ENCODE measurements around the gene GYPA. TPM values are rescaled to one million over a fixed set of nuclear protein-coding genes. Genes with fewer than 3 reads are reported as not detected.
"Not testable (repeated sequence)": the region's sequence is repeated elsewhere in the genome, so short reads cannot be mapped to it uniquely, and the experiment has no call there.

GYPA gene
- not detected for total RNA-seq

DNA sequence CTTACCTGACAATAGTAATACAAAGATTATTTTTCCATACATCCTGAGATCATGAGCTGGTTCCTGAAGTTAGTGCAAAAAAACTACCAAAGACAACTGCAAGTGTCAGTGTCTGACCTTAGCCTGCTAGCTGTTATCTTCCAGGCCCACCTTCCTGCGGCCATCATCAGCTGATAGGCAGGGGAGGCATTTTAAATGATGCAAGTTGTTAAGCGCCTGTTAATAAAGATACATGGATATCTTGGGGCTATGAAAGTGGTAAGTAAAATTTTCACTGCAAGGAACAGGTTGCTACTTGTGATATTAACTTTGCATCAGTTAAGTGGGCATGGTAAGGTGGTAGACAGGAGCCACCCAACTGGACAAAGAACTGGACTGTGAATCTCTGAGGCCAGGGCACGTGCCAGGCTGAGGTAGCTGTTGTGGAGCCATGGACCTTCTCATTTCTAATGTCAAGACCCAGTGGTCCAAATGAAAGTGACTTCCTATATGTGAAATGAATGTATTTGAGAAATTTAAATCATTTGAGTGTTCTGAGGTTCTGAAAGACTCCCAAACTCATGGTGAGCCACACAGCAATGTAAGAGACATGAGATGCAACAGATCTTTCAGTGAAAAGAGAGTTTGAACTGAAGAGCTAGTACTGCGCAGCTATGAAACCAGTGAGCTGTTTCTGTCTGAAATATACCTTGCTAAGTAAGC is at the start of gene GYPA:
GYPA (minus strand) TSS at position 125 of the 702 bp plus-strand sequence; CDS start at position 42, 83 bp downstream.
- H3K4me1 ChIP-seq; H3K27me3 ChIP-seq; H3K9me3 ChIP-seq; H3K36me3 ChIP-seq; intact Hi-C loops (cut with DNase I); DNase-seq (ENCODE audit: extremely low spot score in 2 of 2); H3K27ac ChIP-seq; H3K4me3 ChIP-seq: not testable (repeated sequence)

DNA sequence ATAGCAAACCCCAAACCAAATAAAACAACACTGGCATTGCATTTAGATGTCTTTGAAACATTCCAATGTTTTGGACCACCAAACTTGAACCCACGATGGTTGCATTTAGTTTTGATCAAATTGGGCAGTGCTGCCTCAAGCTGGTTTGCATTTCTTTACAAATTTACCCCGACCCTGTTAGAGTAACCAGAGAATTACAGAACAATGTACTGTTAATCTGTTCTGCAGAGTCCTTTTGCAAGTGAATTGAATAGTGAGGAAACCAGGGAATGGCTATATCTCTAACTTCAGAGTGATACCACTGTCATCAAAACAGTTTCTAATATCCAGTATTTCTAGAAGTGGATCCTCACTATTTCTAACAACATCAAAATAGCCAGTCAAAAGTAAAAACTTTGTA is 49.5 kb upstream of the GYPA start:
- Histone ChIP-seq H3K27ac (no peak overlapping the region), H3K4me3 (no peak overlapping the region), H3K27me3 (no peaks in the 10 kb centered on the region), H3K4me1 (no peaks in the 10 kb centered on the region), H3K36me3 (no peaks in the 10 kb centered on the region), H3K9me3 (no peaks in the 10 kb centered on the region)
- TF ChIP-seq, protein P1, sequence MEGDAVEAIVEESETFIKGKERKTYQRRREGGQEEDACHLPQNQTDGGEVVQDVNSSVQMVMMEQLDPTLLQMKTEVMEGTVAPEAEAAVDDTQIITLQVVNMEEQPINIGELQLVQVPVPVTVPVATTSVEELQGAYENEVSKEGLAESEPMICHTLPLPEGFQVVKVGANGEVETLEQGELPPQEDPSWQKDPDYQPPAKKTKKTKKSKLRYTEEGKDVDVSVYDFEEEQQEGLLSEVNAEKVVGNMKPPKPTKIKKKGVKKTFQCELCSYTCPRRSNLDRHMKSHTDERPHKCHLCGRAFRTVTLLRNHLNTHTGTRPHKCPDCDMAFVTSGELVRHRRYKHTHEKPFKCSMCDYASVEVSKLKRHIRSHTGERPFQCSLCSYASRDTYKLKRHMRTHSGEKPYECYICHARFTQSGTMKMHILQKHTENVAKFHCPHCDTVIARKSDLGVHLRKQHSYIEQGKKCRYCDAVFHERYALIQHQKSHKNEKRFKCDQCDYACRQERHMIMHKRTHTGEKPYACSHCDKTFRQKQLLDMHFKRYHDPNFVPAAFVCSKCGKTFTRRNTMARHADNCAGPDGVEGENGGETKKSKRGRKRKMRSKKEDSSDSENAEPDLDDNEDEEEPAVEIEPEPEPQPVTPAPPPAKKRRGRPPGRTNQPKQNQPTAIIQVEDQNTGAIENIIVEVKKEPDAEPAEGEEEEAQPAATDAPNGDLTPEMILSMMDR (IDR thresholded peaks at IDR 0.05) = no peak
- TF ChIP-seq POLR2A (IDR thresholded peaks at IDR 0.05) (no peak), POLR2AphosphoS5 (IDR thresholded peaks at IDR 0.05; ENCODE audit: insufficient read depth in 1 of 2, low read depth in 1 of 2) (no peak)
- intact Hi-C loops (cut with DNase I) = no loop called here
- DNase-seq (ENCODE audit: extremely low spot score in 2 of 2) = no peak

DNA sequence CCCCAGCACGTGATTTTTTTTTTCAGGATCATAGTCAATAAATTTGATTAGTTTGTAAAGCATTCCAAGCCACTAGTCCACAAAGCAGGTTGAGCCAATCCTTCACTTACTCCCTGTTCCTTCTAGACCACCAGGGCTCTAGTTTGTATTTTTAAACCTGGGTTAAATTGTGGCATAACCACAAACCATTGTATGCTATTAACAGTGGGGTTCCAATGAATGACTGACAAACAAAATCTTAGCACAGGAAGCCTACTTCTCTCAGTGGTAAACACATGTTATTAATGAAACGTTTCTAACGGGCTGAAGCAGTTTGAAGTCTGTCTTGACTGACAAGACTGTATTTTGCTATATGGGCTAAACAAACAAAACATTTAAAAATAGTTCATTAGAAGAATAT is 48.6 kb upstream of the GYPA start:
- H3K9me3 ChIP-seq = no peaks in the 10 kb centered on the region
- H3K36me3 ChIP-seq = no peaks in the 10 kb centered on the region
- H3K4me3 ChIP-seq = no peak overlapping the region
- no peak for DNase-seq (ENCODE audit: extremely low spot score in 2 of 2)
- no peak overlapping the region for H3K27ac ChIP-seq
- H3K4me1 ChIP-seq = no peaks in the 10 kb centered on the region
- intact Hi-C loops (cut with DNase I) = no loop called here
- H3K27me3 ChIP-seq = no peaks in the 10 kb centered on the region
- TF ChIP-seq POLR2AphosphoS5 (IDR thresholded peaks at IDR 0.05; ENCODE audit: insufficient read depth in 1 of 2, low read depth in 1 of 2) (no peak), POLR2A (IDR thresholded peaks at IDR 0.05) (no peak)

DNA sequence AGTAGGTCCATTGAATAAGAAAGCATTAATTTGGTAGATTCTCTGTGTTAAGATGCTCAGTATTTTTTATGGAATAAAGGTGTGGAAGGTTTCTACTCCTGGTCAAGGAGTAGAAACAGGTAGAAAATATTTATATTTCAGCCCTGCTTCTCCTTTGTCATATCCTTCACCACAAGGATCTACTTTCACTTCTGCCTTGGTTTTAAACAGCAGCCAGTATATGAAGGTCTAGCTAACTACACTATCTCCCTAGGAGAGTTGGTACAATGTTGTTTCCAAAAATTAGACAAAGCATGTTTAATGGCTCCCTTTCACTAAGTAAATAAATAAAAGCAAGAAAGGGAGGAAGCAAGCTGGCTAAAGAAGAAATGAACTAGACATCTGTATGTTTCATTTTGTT is 44.6 kb upstream of the GYPA start:
- intact Hi-C loops (cut with DNase I) = no loop called here
- no peak overlapping the region for H3K27ac ChIP-seq
- no peaks in the 10 kb centered on the region for H3K9me3 ChIP-seq
- no peak for DNase-seq (ENCODE audit: extremely low spot score in 2 of 2)
- H3K27me3 ChIP-seq = no peaks in the 10 kb centered on the region
- H3K36me3 ChIP-seq = no peaks in the 10 kb centered on the region
- no peak overlapping the region for H3K4me3 ChIP-seq
- no peaks in the 10 kb centered on the region for H3K4me1 ChIP-seq
- TF ChIP-seq POLR2A (IDR thresholded peaks at IDR 0.05) = no peak
- TF ChIP-seq, protein P1 (IDR thresholded peaks at IDR 0.05) = no peak
- TF ChIP-seq POLR2AphosphoS5 (IDR thresholded peaks at IDR 0.05; ENCODE audit: insufficient read depth in 1 of 2, low read depth in 1 of 2) = no peak

DNA sequence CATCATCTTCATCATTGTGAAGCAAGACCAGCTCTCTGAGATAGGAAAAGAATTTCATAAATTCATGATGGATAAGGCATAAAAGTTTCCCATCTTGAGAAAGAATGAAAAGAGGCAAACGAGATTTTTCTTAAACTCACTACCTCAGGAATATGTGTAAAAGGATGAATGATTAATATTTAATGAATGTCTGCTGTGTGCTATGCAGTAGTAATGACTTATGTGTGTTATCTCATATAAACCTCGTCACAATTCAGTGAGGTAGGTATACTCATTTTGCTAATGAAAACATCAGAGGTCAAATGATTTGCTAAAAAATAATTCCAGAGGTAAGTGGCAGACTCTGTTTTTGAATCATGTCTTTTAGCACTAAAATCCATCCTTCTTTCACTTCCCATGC is 42.6 kb upstream of the GYPA start:
- no peak overlapping the region for H3K4me3 ChIP-seq
- TF ChIP-seq, protein P1 (IDR thresholded peaks at IDR 0.05) = no peak
- TF ChIP-seq POLR2A (IDR thresholded peaks at IDR 0.05) (no peak), POLR2AphosphoS5 (IDR thresholded peaks at IDR 0.05; ENCODE audit: insufficient read depth in 1 of 2, low read depth in 1 of 2) (no peak)
- H3K27ac ChIP-seq = no peak overlapping the region
- no peak for DNase-seq (ENCODE audit: extremely low spot score in 2 of 2)
- H3K4me1 ChIP-seq = no peaks in the 10 kb centered on the region
- intact Hi-C loops (cut with DNase I) = no loop called here
- no peaks in the 10 kb centered on the region for H3K9me3 ChIP-seq
- no peaks in the 10 kb centered on the region for H3K36me3 ChIP-seq
- H3K27me3 ChIP-seq = no peaks in the 10 kb centered on the region

DNA sequence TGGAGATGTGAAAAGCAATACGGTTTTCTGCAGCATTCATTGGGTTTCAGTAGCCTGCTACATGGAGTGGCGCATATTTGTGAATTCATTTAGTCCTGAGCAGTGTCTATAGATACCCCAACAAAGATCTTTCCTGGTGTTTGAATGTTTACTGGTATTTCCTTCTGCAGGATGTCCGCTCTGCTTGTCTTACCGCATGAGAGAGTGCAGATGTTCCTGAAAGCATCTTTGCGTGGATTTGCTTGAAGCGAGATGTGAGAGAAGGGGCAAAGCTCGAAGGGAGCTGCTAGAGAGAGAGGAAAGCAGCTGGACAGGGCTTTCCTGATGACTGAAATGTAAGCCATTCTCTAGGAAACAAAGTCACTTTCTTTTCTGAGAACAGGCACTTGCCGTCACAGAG is 40.9 kb upstream of the GYPA start:
- Histone ChIP-seq H3K27ac (no peak overlapping the region), H3K4me1 (no peaks in the 10 kb centered on the region), H3K4me3 (no peak overlapping the region), H3K36me3 (no peaks in the 10 kb centered on the region), H3K27me3 (no peaks in the 10 kb centered on the region), H3K9me3 (no peaks in the 10 kb centered on the region)
- DNase-seq (ENCODE audit: extremely low spot score in 2 of 2) = no peak
- no peak for TF ChIP-seq POLR2AphosphoS5 (IDR thresholded peaks at IDR 0.05; ENCODE audit: insufficient read depth in 1 of 2, low read depth in 1 of 2)
- no peak for TF ChIP-seq POLR2A (IDR thresholded peaks at IDR 0.05)
- TF ChIP-seq, protein P1 (IDR thresholded peaks at IDR 0.05) = no peak
- intact Hi-C loops (cut with DNase I) = no loop called here
